BE2C (cell line): ENCODE data around the gene ZBTB9.

Experiments used
- DNase-seq: peaks from one replicate; pipeline ENCODE4 v3.0.0-alpha.2; 2020
- H3K27me3 ChIP-seq: fragments of 250-450 bp; sonication (Bioruptor Pico); 2 replicates; pipeline ENCODE4 v1.5.1; 2020; ENCODE audit warnings: mild to moderate bottlenecking
- H3K36me3 ChIP-seq: fragments of 250-450 bp; sonication (Bioruptor Pico); 2 replicates; pipeline ENCODE4 v1.5.1; 2020; ENCODE audit warnings: mild to moderate bottlenecking
- H3K4me1 ChIP-seq: fragments of 250-450 bp; sonication (Bioruptor Pico); 2 replicates; pipeline ENCODE4 v1.5.1; 2020
- H3K4me3 ChIP-seq: 2 replicates; pipeline ENCODE4 v1.5.1; 2011; ENCODE audit warnings: low read depth, low read length
- H3K9me3 ChIP-seq: fragments of 250-450 bp; sonication (Bioruptor Pico); 2 replicates; pipeline ENCODE4 v1.5.1; 2020
- TF ChIP-seq, protein P1 (sequence below): IDR thresholded peaks from 2 replicates; pipeline ENCODE4 v1.5.1; 2012; ENCODE audit warnings: mild to moderate bottlenecking, low read depth, low read length

ZBTB9 gene

DNA sequence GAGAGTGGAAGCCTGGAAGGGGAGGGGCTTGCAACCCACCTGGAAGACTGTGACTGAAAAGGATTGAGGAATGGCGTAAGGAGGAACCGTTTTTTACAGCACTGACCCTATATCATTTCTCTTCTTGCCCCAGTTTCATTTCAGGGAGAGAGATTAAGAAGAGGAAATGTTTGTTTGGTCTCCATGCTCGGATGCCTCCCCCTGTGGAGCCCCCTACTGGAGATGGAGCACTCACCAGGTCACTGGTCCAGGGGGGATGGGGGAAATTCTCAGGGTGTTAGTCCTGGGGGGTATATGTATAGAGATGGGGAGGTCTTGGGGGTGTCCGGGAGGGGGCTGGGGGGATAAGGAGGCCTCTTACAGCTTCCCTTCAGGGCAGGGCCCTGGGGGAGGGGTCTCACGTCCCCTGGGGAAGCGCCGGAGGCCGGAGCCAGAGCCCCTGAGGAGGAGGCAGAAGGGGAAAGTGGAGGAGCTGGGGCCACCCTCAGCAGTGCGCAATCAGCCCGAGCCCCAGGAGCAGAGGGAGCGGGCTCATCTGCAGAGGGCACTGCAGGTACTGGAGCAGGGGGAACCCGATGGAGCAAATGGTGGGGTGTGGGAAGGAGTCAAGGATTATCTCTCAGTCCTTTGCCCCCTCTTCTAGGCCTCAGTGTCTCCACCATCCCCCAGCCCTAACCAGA is 39.6 kb upstream of the ZBTB9 start:
- Histone ChIP-seq H3K4me3 (no peak overlapping the region), H3K9me3 (no peaks in the 10 kb centered on the region), H3K4me1 (peaks cover 9% of the 10 kb centered on the region), H3K36me3 (peaks cover 34% of the 10 kb centered on the region), H3K27me3 (no peaks in the 10 kb centered on the region)
- TF ChIP-seq, protein P1, sequence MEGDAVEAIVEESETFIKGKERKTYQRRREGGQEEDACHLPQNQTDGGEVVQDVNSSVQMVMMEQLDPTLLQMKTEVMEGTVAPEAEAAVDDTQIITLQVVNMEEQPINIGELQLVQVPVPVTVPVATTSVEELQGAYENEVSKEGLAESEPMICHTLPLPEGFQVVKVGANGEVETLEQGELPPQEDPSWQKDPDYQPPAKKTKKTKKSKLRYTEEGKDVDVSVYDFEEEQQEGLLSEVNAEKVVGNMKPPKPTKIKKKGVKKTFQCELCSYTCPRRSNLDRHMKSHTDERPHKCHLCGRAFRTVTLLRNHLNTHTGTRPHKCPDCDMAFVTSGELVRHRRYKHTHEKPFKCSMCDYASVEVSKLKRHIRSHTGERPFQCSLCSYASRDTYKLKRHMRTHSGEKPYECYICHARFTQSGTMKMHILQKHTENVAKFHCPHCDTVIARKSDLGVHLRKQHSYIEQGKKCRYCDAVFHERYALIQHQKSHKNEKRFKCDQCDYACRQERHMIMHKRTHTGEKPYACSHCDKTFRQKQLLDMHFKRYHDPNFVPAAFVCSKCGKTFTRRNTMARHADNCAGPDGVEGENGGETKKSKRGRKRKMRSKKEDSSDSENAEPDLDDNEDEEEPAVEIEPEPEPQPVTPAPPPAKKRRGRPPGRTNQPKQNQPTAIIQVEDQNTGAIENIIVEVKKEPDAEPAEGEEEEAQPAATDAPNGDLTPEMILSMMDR = peak; percentile 61
- DNase-seq = peak; percentile 48

DNA sequence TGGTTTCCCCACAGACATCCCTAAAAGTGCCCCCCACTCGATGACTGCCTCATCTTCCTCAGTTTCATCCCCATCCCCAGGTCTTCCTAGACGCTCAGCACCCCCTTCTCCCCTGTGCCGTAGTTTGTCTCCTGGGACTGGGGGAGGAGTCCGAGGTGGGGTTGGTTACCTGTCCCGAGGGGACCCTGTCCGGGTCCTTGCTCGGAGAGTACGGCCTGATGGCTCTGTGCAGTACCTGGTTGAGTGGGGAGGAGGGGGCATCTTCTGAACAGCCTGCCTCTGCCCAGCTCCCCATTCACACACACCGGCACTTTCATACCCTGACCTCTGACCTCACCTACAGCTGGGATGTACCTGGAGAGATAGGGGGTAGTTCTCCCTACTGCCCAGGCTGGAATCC is 38.5 kb upstream of the ZBTB9 start:
- Histone ChIP-seq H3K4me3 (no peak overlapping the region), H3K36me3 (peaks cover 34% of the 10 kb centered on the region), H3K27me3 (no peaks in the 10 kb centered on the region), H3K4me1 (peaks cover 9% of the 10 kb centered on the region), H3K9me3 (no peaks in the 10 kb centered on the region)
- DNase-seq = no peak
- TF ChIP-seq, protein P1 = no peak

DNA sequence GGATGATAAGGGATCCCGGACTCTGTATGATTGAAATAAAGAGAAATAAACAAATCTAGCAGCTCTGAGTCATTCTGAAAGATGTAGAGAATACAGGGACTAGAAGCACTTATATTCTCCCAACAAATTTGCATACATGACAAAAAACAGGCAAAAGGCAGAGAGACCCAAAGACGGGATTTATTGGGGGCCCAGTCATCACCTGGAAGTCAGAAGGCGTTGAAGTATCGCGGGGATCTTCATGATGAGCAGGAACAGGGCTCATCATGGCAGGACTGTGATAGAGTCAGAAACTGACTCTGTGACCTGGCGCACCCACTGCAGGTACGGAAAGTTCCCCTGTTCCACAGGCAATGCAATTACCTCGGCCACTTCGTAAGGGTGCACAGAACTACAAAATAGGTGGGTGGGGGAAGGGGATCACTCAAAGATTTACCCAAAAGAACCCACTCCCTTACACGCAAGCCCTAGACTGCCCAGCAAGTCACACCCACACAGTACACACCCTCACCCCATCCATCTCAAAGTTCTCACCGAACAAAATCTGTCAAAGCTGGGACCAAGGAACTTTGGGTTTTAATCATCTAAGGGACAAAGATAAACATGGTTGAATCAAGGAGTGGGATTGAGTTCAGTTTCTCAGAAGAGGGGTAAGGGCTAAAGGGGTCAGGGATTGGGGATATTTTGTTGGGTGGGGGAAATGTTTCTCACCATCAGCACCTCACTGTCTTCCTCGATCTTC is 37.8 kb upstream of the ZBTB9 start:
- no peaks in the 10 kb centered on the region for H3K27me3 ChIP-seq
- peaks cover 9% of the 10 kb centered on the region for H3K4me1 ChIP-seq
- no peak for DNase-seq
- peaks cover 34% of the 10 kb centered on the region for H3K36me3 ChIP-seq
- peak overlapping the region; percentile 74 for H3K4me3 ChIP-seq
- TF ChIP-seq, protein P1 = no peak
- H3K9me3 ChIP-seq = no peaks in the 10 kb centered on the region

DNA sequence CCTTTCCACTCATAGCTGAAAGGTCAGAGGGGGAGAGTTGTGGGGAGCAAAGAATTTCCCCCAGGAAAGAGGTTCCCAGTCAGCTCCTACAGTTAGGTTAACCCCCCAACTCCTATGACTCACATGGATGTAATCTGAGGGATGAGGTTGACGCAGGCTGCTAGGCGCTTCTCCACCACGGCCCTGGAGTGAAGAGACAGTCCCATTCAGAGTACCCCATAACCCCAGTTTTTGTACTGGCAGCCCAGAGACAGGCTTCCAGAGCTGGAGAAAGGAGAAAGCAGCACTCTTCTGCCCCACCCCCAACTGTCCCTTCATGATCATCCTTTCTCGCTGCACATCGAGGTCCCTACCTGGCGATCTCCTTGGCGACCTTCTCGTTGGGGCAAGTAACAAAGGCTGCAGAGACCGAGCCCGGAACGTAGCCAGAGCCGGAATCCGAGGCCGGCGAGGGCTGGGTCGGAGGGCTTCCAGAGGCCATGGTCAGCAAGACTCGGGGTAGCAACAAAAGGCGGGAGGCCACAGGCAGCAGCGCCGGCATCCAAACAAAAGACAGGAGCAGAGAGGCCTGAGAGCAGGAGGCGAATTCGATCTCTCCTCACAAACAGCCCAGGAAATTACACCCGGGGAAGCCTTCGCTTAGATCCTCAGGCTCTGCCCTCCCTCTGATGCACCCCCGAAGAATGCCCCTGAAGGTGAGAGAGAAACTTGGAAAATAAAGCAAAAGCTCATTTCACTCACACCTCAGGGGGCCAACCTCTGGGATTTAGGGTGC is 37.1 kb upstream of the ZBTB9 start:
- Histone ChIP-seq H3K4me1 (peaks cover 9% of the 10 kb centered on the region), H3K36me3 (peaks cover 34% of the 10 kb centered on the region), H3K4me3 (peak overlapping the region; percentile 74), H3K9me3 (no peaks in the 10 kb centered on the region), H3K27me3 (no peaks in the 10 kb centered on the region)
- TF ChIP-seq, protein P1 = no peak
- no peak for DNase-seq

DNA sequence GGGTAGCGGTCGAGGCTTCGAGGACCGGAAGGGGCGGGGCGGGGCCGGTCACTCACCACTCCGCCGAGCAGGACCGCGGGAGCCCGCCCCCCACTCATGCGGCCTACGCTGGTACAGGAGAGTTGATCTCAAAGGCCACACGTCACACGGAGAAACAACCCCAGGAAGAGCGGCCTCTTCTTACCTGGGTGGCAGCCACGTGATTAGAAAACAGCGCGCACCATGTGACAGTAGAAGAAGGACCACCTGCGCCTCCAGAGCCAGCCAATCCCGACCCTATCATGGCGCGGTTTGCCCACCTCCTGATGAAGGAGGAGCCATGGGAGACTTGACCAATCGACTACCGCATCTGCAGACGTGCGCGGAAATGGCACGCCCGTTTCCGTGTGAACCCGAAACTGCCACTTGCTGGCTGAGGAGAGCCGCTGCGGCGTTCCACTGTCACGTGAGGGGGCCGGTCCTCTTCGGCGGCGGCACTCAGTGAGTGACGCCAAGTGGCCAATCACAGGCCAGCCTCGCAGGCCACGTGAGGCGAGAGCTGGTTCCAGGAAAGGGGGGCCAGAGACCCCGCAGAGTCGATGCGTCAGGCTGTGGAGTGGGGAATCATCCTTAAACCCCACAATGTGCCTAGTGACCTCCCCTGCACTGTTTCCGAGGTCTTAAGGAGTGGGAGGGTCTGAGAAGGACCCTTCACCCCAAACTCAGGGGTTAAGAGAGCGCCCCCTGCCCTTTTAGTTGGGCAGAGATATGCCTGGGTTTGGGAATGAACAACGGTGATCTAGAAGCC is 36.3 kb upstream of the ZBTB9 start, which contains the start of gene CUTA:
Gene CUTA (minus strand): TSS at position 205 of the 787 bp plus-strand sequence. CDS start 107 bp downstream, at position 98.
- Histone ChIP-seq H3K4me1 (peaks cover 9% of the 10 kb centered on the region), H3K36me3 (peaks cover 30% of the 10 kb centered on the region), H3K9me3 (no peaks in the 10 kb centered on the region), H3K27me3 (no peaks in the 10 kb centered on the region), H3K4me3 (peak within 1 kb of the TSS; percentile 74)
- peak; percentile 99 for DNase-seq
- TF ChIP-seq, protein P1 = peak; percentile 56
